ENCODE measurements around the gene MAP4K2. TPM values are rescaled to one million over a fixed set of nuclear protein-coding genes. Genes with fewer than 3 reads are reported as not detected.

Gene MAP4K2
- total and polyA plus RNA-seq, 2 of the 13 experiments (the other 11 are each of a cell fraction or from before 2014, with no cell fraction given): 8.3 to 17.6 TPM

GRCh38 chr11:64777449-64778222 lies 25.4 kb downstream of the MAP4K2 start (continued):
- TF ChIP-seq CREB3 (CRISPR knock-in tag; IDR thresholded peaks at IDR 0.05) (no peak), HNRNPK (IDR thresholded peaks at IDR 0.05; ENCODE audit: low read depth, low read length, poor library complexity, severe bottlenecking) (no peak), ZNF609 (CRISPR knock-in tag; IDR thresholded peaks at IDR 0.05; ENCODE audit: borderline replicate concordance) (no peak), CREB1 (IDR thresholded peaks at IDR 0.05) (0 out of 2 replicates have a peak, but pooled peaks have one; percentile 15), CREB1 (CRISPR knock-in tag; IDR thresholded peaks at IDR 0.05) (no peak), ZNF597 (CRISPR knock-in tag; IDR thresholded peaks at IDR 0.05) (no peak), FOXK2 (IDR thresholded peaks at IDR 0.05) (no peak), ATF2 (CRISPR knock-in tag; IDR thresholded peaks at IDR 0.05) (no peak), MTF2 (CRISPR knock-in tag; IDR thresholded peaks at IDR 0.05; ENCODE audit: borderline replicate concordance) (no peak), GMEB1 (CRISPR knock-in tag; IDR thresholded peaks at IDR 0.05; ENCODE audit: borderline replicate concordance) (0 out of 2 replicates have a peak, but pooled peaks have one; percentile 39), TERF1 (CRISPR knock-in tag; IDR thresholded peaks at IDR 0.05) (no peak), GPN1 (CRISPR knock-in tag; IDR thresholded peaks at IDR 0.05; ENCODE audit: borderline replicate concordance) (no peak), ZNF451 (CRISPR knock-in tag; IDR thresholded peaks at IDR 0.05) (no peak), ZNF883 (CRISPR knock-in tag; IDR thresholded peaks at IDR 0.05; ENCODE audit: not compliant biosample characterization) (peak; percentile 66)
